ENCODE data around the gene HENMT1. TPM values are rescaled to one million over a fixed set of nuclear protein-coding genes. Genes with fewer than 3 reads are reported as not detected.

The HENMT1 gene
- total RNA-seq, 4 donors from 2014 or later, result 4.8 to 5.1 TPM; not detected in 2

GRCh38 chr1:108695535-108695934, 34.6 kb upstream of the HENMT1 start:
- Histone ChIP-seq H3K36me3 (peaks cover 0 to 53% (median 22%) of the 10 kb centered on the region in 4 donors), H3K27ac (peak overlapping the region in 1 of 4 donors; percentile 97), H3K4me1 (peaks cover 13 to 35% (median 19%) of the 10 kb centered on the region in 4 donors), H3K9me3 (no peaks in the 10 kb centered on the region), H3K4me3 (peak overlapping the region in 1 of 4 donors; percentile 83), H3K27me3 (no peaks in the 10 kb centered on the region)
- DNase-seq, result no peak
- intact Hi-C loops (cut with DNase I; ENCODE audit: low total_unique reads) (no loop called here), in situ Hi-C loops (cut with MboI; ENCODE audit: low pct_ligation_motif_present in 1 of 4, low pct_unique_long_range_greater_than_20kb in 1 of 4, low sequenced_read_pairs in 3 of 4) (loop anchor here in 1 of 4 donors (10.0 kb wide), 1 partner anchor 49 kb away; the partner anchor contains the start of gene STXBP3)
- no peak for TF ChIP-seq CTCF (IDR thresholded peaks at IDR 0.05)
- TF ChIP-seq EP300 (IDR thresholded peaks at IDR 0.05; ENCODE audit: low read depth), result no peak
- no peak for TF ChIP-seq POLR2AphosphoS5 (IDR thresholded peaks at IDR 0.05)
- no peak for TF ChIP-seq POLR2A (IDR thresholded peaks at IDR 0.05)
- 70 to 76% methylated on average over 5 of the region's 5 CpGs for WGBS, 2 donors (ENCODE audit: low coverage in 1 of 2)

GRCh38 chr1:108692724-108693655, 32.1 kb upstream of the HENMT1 start:
- Histone ChIP-seq H3K27ac (peak overlapping the region; percentile 97 to 99 (median 98)), H3K9me3 (no peaks in the 10 kb centered on the region), H3K27me3 (no peaks in the 10 kb centered on the region), H3K36me3 (peaks cover 0 to 29% (median 10%) of the 10 kb centered on the region in 4 donors), H3K4me3 (peak overlapping the region; percentile 67 to 83 (median 78)), H3K4me1 (peaks cover 13 to 35% (median 19%) of the 10 kb centered on the region in 4 donors)
- DNase-seq, result peak; percentile 64
- 0% methylated on average over 10 to 36 of the region's 36 CpGs for WGBS, 2 donors (ENCODE audit: low coverage in 1 of 2)
- in situ Hi-C loops (cut with MboI; ENCODE audit: low pct_ligation_motif_present in 1 of 4, low pct_unique_long_range_greater_than_20kb in 1 of 4, low sequenced_read_pairs in 3 of 4), result loop anchor here in 1 of 4 donors (10.0 kb wide), 1 partner anchor 52 kb away; the partner anchor contains the start of gene STXBP3
- intact Hi-C loops (cut with DNase I; ENCODE audit: low total_unique reads), result no loop called here
- no peak for TF ChIP-seq POLR2AphosphoS5 (IDR thresholded peaks at IDR 0.05)
- peak in 3 of 5 experiments; percentile 13 to 53 (median 18) for TF ChIP-seq CTCF (IDR thresholded peaks at IDR 0.05)

GRCh38 chr1:108691942-108692723, 31.2 kb upstream of the HENMT1 start, which contains the start of gene PRPF38B:
PRPF38B (plus strand) TSS chr1:108692310; CDS start chr1:108692592, 282 bp downstream.
- Histone ChIP-seq H3K4me3 (peak within 1 kb of the TSS; percentile 67 to 83 (median 78)), H3K36me3 (peaks cover 0 to 20% (median 7%) of the 10 kb centered on the region in 4 donors), H3K9me3 (no peaks in the 10 kb centered on the region), H3K4me1 (peaks cover 13 to 34% (median 19%) of the 10 kb centered on the region in 4 donors), H3K27ac (peak within 1 kb of the TSS; percentile 97 to 99 (median 98)), H3K27me3 (no peaks in the 10 kb centered on the region)
- TF ChIP-seq POLR2AphosphoS5 (IDR thresholded peaks at IDR 0.05), result peak; percentile 87 to 98 (median 96)
- peak; percentile 95 for TF ChIP-seq POLR2A (IDR thresholded peaks at IDR 0.05)
- TF ChIP-seq EP300 (IDR thresholded peaks at IDR 0.05; ENCODE audit: low read depth), result no peak
- no peak for TF ChIP-seq CTCF (IDR thresholded peaks at IDR 0.05)
- in situ Hi-C loops (cut with MboI; ENCODE audit: low pct_ligation_motif_present in 1 of 4, low pct_unique_long_range_greater_than_20kb in 1 of 4, low sequenced_read_pairs in 3 of 4), result loop anchor here in 1 of 4 donors (10.0 kb wide), 1 partner anchor 53 kb away; the partner anchor contains the start of gene STXBP3
- intact Hi-C loops (cut with DNase I; ENCODE audit: low total_unique reads), result no loop called here
- peak; percentile 96 for DNase-seq
- 0% methylated on average over 14 to 38 of the region's 59 CpGs for WGBS, 2 donors (ENCODE audit: low coverage in 1 of 2)

Data from transverse colon (tissue), 4 donors.